Measurements from ENCODE around the gene C9orf40.

C9orf40 gene

GRCh38 chr9:74940600-74940999 is 12.1 kb downstream of the C9orf40 start:
- no peak for DNase-seq (ENCODE audit: low read depth in 3 of 3)

- no peak for DNase-seq (ENCODE audit: low read depth in 3 of 3)
Measured at GRCh38 chr9:74935008-74935407, 17.7 kb downstream of the C9orf40 start.

- DNase-seq (ENCODE audit: low read depth in 3 of 3), result no peak
Measured at GRCh38 chr9:74921737-74922136, 31.0 kb downstream of the C9orf40 start.

- no peak for DNase-seq (ENCODE audit: low read depth in 3 of 3)
Measured at GRCh38 chr9:74920944-74921626, 31.6 kb downstream of the C9orf40 start.

- no peak for DNase-seq (ENCODE audit: low read depth in 3 of 3)
Measured at GRCh38 chr9:74910036-74910435, 42.7 kb downstream of the C9orf40 start.

- DNase-seq (ENCODE audit: low read depth in 3 of 3), result no peak
Measured at GRCh38 chr9:74908665-74909064, 44.0 kb downstream of the C9orf40 start.

GRCh38 chr9:74907085-74907484 is 45.6 kb downstream of the C9orf40 start:
- DNase-seq (ENCODE audit: low read depth in 3 of 3), result no peak

GRCh38 chr9:74901001-74901400 is 51.7 kb downstream of the C9orf40 start:
- DNase-seq (ENCODE audit: low read depth in 3 of 3), result no peak
